Adrenal gland (tissue), 5 donors: ENCODE data around the gene MKRN1.

Experiments
- POLR2A ChIP-seq, 2 donors: fragments of 450-650 bp; IDR thresholded peaks; one replicate each; pipeline ENCODE4 v1.6.1; 2017; ENCODE audit warnings: antibody characterized with exemption in 2 of 2, mild to moderate bottlenecking in 2 of 2, moderate library complexity in 1 of 2
- TF ChIP-seq, protein P1 (sequence below), 6 experiments: fragments of 450-650 bp in 4 of 6; fragments of 200-600 bp in 2 of 6; sonication (generic) in 1 of 6; IDR thresholded peaks; 1 replicate in 5 of 6; 2 replicates in 1 of 6; pipeline versions ENCODE4 v1.5.1 to v1.8.0; 2016 to 2021; ENCODE audit warnings: antibody characterized with exemption in 6 of 6, mild to moderate bottlenecking in 2 of 6, moderate library complexity in 1 of 6
- donor health status: DM: no; HTN: no; CAD: no.

DNA sequence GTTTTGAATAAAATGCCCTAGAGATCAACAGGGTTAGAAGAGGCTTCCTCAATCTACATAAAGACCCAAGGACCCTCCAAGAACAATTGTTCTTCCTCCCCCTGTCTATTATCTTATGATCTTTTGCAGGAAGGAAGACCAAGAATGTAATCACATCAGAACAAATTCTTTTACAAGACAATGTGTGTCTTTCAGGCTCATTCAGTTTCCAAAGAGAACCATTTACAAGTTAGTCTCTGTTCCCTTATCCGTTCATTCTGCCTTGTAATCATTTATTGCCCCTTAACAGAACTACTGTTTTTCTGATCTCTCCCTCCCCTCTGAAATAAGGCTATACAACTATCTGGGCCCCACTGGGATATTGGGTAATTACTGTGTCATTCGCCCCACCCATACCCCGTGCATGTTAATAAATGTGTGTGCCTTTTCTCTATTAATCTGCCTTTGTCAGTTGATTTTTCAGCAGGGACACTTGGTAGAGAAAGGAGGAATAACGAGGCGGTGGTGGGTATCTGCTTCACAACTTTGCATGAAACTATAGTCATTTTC, 5.7 kb upstream of the MKRN1 start:
- TF ChIP-seq, protein P1, sequence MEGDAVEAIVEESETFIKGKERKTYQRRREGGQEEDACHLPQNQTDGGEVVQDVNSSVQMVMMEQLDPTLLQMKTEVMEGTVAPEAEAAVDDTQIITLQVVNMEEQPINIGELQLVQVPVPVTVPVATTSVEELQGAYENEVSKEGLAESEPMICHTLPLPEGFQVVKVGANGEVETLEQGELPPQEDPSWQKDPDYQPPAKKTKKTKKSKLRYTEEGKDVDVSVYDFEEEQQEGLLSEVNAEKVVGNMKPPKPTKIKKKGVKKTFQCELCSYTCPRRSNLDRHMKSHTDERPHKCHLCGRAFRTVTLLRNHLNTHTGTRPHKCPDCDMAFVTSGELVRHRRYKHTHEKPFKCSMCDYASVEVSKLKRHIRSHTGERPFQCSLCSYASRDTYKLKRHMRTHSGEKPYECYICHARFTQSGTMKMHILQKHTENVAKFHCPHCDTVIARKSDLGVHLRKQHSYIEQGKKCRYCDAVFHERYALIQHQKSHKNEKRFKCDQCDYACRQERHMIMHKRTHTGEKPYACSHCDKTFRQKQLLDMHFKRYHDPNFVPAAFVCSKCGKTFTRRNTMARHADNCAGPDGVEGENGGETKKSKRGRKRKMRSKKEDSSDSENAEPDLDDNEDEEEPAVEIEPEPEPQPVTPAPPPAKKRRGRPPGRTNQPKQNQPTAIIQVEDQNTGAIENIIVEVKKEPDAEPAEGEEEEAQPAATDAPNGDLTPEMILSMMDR (IDR thresholded peaks at IDR 0.05), result no peak
- TF ChIP-seq POLR2A (IDR thresholded peaks at IDR 0.05), result no peak
